Sigmoid colon (tissue), 4 donors: ENCODE data around the gene TBL1Y.

Source experiments
- CTCF ChIP-seq, 4 experiments: fragments of 450-650 bp in 3 of 4; fragments of 200-600 bp in 1 of 4; IDR thresholded peaks; one replicate each; pipeline ENCODE4 v1.5.1; 2016 to 2019; ENCODE audit warnings: antibody characterized with exemption in 4 of 4, mild to moderate bottlenecking in 3 of 4, moderate library complexity in 2 of 4
- EP300 ChIP-seq, 4 donors: sonication (generic); formaldehyde crosslinking; IDR thresholded peaks; one replicate each; pipeline ENCODE4 v1.6.1; 2017; ENCODE audit warnings: antibody characterized with exemption in 4 of 4
- POLR2A ChIP-seq, 2 donors: fragments of 450-650 bp; IDR thresholded peaks; one replicate each; pipeline ENCODE4 v1.6.1; 2016; ENCODE audit warnings: antibody characterized with exemption in 2 of 2, mild to moderate bottlenecking in 2 of 2, moderate library complexity in 2 of 2
- POLR2AphosphoS5 ChIP-seq, 4 donors: sonication (generic); formaldehyde crosslinking; IDR thresholded peaks; one replicate each; pipeline ENCODE4 v1.6.1; 2017; ENCODE audit warnings: antibody characterized with exemption in 4 of 4

GRCh38 chrY:6895236-6895635, 15.3 kb upstream of the TBL1Y start:
- no peak for TF ChIP-seq POLR2A (IDR thresholded peaks at IDR 0.05)
- TF ChIP-seq CTCF (IDR thresholded peaks at IDR 0.05) = no peak
- no peak for TF ChIP-seq EP300 (IDR thresholded peaks at IDR 0.05)
- TF ChIP-seq POLR2AphosphoS5 (IDR thresholded peaks at IDR 0.05) = no peak
